ENCODE data around the gene MACROD2. TPM values are rescaled to one million over a fixed set of nuclear protein-coding genes. Genes with fewer than 3 reads are reported as not detected.
"Not testable (repeated sequence)": the region's sequence is repeated elsewhere in the genome, so short reads cannot be mapped to it uniquely, and the experiment has no call there.

MACROD2 gene
- total RNA-seq, 1 experiment from 2014 or later: 1.5 TPM

- no peak for DNase-seq
- Histone ChIP-seq H3K27me3 (ENCODE audit: control insufficient read depth, insufficient read depth, low read length) (no peaks in the 10 kb centered on the region), H3K4me3 (ENCODE audit: insufficient read depth, low read depth, low read length) (no peak overlapping the region), H3K36me3 (replicated peaks; ENCODE audit: control insufficient read depth, insufficient read depth, low read length) (no peaks in the 10 kb centered on the region)
Measured at GRCh38 chr20:15196547-15197255, 1201.4 kb downstream of the MACROD2 start.

GRCh38 chr20:15198017-15198416 is 1202.7 kb downstream of the MACROD2 start:
- not testable (repeated sequence) for H3K4me3 ChIP-seq (ENCODE audit: insufficient read depth, low read depth, low read length); H3K27me3 ChIP-seq (ENCODE audit: control insufficient read depth, insufficient read depth, low read length); DNase-seq; H3K36me3 ChIP-seq (replicated peaks; ENCODE audit: control insufficient read depth, insufficient read depth, low read length)

GRCh38 chr20:15199698-15200097 is 1204.4 kb downstream of the MACROD2 start:
- no peak overlapping the region for H3K4me3 ChIP-seq (ENCODE audit: insufficient read depth, low read depth, low read length)
- DNase-seq: no peak
- no peaks in the 10 kb centered on the region for H3K27me3 ChIP-seq (ENCODE audit: control insufficient read depth, insufficient read depth, low read length)
- H3K36me3 ChIP-seq (replicated peaks; ENCODE audit: control insufficient read depth, insufficient read depth, low read length): no peaks in the 10 kb centered on the region

- no peaks in the 10 kb centered on the region for H3K36me3 ChIP-seq (replicated peaks; ENCODE audit: control insufficient read depth, insufficient read depth, low read length)
- no peak for DNase-seq
- no peaks in the 10 kb centered on the region for H3K27me3 ChIP-seq (ENCODE audit: control insufficient read depth, insufficient read depth, low read length)
- H3K4me3 ChIP-seq (ENCODE audit: insufficient read depth, low read depth, low read length): no peak overlapping the region
Measured at GRCh38 chr20:15200147-15200565, 1204.8 kb downstream of the MACROD2 start.

GRCh38 chr20:15201602-15202001 is 1206.3 kb downstream of the MACROD2 start:
- no peak for DNase-seq
- no peaks in the 10 kb centered on the region for H3K27me3 ChIP-seq (ENCODE audit: control insufficient read depth, insufficient read depth, low read length)
- H3K4me3 ChIP-seq (ENCODE audit: insufficient read depth, low read depth, low read length): no peak overlapping the region
- no peaks in the 10 kb centered on the region for H3K36me3 ChIP-seq (replicated peaks; ENCODE audit: control insufficient read depth, insufficient read depth, low read length)

GRCh38 chr20:15204234-15204633 is 1208.9 kb downstream of the MACROD2 start:
- no peak overlapping the region for H3K4me3 ChIP-seq (ENCODE audit: insufficient read depth, low read depth, low read length)
- no peaks in the 10 kb centered on the region for H3K36me3 ChIP-seq (replicated peaks; ENCODE audit: control insufficient read depth, insufficient read depth, low read length)
- H3K27me3 ChIP-seq (ENCODE audit: control insufficient read depth, insufficient read depth, low read length): no peaks in the 10 kb centered on the region
- no peak for DNase-seq

GRCh38 chr20:15205028-15205427 is 1209.7 kb downstream of the MACROD2 start:
- no peaks in the 10 kb centered on the region for H3K27me3 ChIP-seq (ENCODE audit: control insufficient read depth, insufficient read depth, low read length)
- DNase-seq: no peak

GRCh38 chr20:15205719-15206118 is 1210.4 kb downstream of the MACROD2 start:
- DNase-seq: no peak
- H3K36me3 ChIP-seq (replicated peaks; ENCODE audit: control insufficient read depth, insufficient read depth, low read length): no peaks in the 10 kb centered on the region
- no peak overlapping the region for H3K4me3 ChIP-seq (ENCODE audit: insufficient read depth, low read depth, low read length)
- no peaks in the 10 kb centered on the region for H3K27me3 ChIP-seq (ENCODE audit: control insufficient read depth, insufficient read depth, low read length)

More at GRCh38 chr20:15205028-15205427, 1209.7 kb downstream of the MACROD2 start:
- H3K36me3 ChIP-seq (replicated peaks; ENCODE audit: control insufficient read depth, insufficient read depth, low read length): no peaks in the 10 kb centered on the region
- no peak overlapping the region for H3K4me3 ChIP-seq (ENCODE audit: insufficient read depth, low read depth, low read length)

GRCh38 chr20:15209537-15209936 is 1214.2 kb downstream of the MACROD2 start:
- Histone ChIP-seq H3K4me3 (ENCODE audit: insufficient read depth, low read depth, low read length) (no peak overlapping the region), H3K36me3 (replicated peaks; ENCODE audit: control insufficient read depth, insufficient read depth, low read length) (no peaks in the 10 kb centered on the region), H3K27me3 (ENCODE audit: control insufficient read depth, insufficient read depth, low read length) (no peaks in the 10 kb centered on the region)
- no peak for DNase-seq

- no peak for DNase-seq
- H3K4me3 ChIP-seq (ENCODE audit: insufficient read depth, low read depth, low read length): no peak overlapping the region
- H3K36me3 ChIP-seq (replicated peaks; ENCODE audit: control insufficient read depth, insufficient read depth, low read length): no peaks in the 10 kb centered on the region
- no peaks in the 10 kb centered on the region for H3K27me3 ChIP-seq (ENCODE audit: control insufficient read depth, insufficient read depth, low read length)
Measured at GRCh38 chr20:15214051-15214450, 1218.7 kb downstream of the MACROD2 start.

- Histone ChIP-seq H3K27me3 (ENCODE audit: control insufficient read depth, insufficient read depth, low read length) (no peaks in the 10 kb centered on the region), H3K36me3 (replicated peaks; ENCODE audit: control insufficient read depth, insufficient read depth, low read length) (no peaks in the 10 kb centered on the region), H3K4me3 (ENCODE audit: insufficient read depth, low read depth, low read length) (no peak overlapping the region)
- DNase-seq: no peak
Measured at GRCh38 chr20:15220009-15220656, 1224.8 kb downstream of the MACROD2 start.

GRCh38 chr20:15220778-15221565 is 1225.7 kb downstream of the MACROD2 start:
- DNase-seq: peak; percentile 8
- Histone ChIP-seq H3K4me3 (ENCODE audit: insufficient read depth, low read depth, low read length) (no peak overlapping the region), H3K36me3 (replicated peaks; ENCODE audit: control insufficient read depth, insufficient read depth, low read length) (no peaks in the 10 kb centered on the region), H3K27me3 (ENCODE audit: control insufficient read depth, insufficient read depth, low read length) (no peaks in the 10 kb centered on the region)

GRCh38 chr20:15222502-15223330 is 1227.4 kb downstream of the MACROD2 start:
- DNase-seq: no peak
- H3K27me3 ChIP-seq (ENCODE audit: control insufficient read depth, insufficient read depth, low read length): no peaks in the 10 kb centered on the region
- H3K4me3 ChIP-seq (ENCODE audit: insufficient read depth, low read depth, low read length): no peak overlapping the region
- no peaks in the 10 kb centered on the region for H3K36me3 ChIP-seq (replicated peaks; ENCODE audit: control insufficient read depth, insufficient read depth, low read length)

GRCh38 chr20:15224199-15224598 is 1228.9 kb downstream of the MACROD2 start:
- H3K27me3 ChIP-seq (ENCODE audit: control insufficient read depth, insufficient read depth, low read length): no peaks in the 10 kb centered on the region
- no peak for DNase-seq
- H3K36me3 ChIP-seq (replicated peaks; ENCODE audit: control insufficient read depth, insufficient read depth, low read length): no peaks in the 10 kb centered on the region
- no peak overlapping the region for H3K4me3 ChIP-seq (ENCODE audit: insufficient read depth, low read depth, low read length)

Measured in H7 (cell line).